GM12872 (cell line): ENCODE results near the gene ESRRB.

Experiments used
- TF ChIP-seq, protein P1 (sequence below): IDR thresholded peaks from 3 replicates; pipeline ENCODE4 v1.5.1; 2011; ENCODE audit warnings: low read depth, mild to moderate bottlenecking, low read length, moderate library complexity; ENCODE audit not compliant: insufficient read depth

The ESRRB gene

DNA sequence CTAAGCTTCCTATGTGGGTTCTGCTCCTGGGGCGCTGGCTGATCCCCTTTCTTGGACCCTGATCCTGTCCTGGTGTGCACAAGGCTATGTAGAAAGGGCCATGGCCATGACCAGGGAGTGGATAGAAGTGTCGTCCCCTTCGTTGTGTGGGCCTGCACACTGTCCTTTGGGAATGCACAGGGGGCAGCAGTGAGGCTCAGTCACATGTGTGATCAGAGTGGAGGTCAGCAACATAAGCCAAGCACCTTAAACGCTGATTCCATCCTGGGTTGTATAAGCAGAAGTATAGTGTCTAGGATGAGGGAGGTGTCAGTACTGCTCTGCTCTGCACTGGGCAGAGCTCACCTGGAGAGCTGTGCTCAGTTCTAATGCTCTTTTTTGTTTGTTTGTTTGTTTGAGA, 48.4 kb downstream of the ESRRB start:
- TF ChIP-seq, protein P1, sequence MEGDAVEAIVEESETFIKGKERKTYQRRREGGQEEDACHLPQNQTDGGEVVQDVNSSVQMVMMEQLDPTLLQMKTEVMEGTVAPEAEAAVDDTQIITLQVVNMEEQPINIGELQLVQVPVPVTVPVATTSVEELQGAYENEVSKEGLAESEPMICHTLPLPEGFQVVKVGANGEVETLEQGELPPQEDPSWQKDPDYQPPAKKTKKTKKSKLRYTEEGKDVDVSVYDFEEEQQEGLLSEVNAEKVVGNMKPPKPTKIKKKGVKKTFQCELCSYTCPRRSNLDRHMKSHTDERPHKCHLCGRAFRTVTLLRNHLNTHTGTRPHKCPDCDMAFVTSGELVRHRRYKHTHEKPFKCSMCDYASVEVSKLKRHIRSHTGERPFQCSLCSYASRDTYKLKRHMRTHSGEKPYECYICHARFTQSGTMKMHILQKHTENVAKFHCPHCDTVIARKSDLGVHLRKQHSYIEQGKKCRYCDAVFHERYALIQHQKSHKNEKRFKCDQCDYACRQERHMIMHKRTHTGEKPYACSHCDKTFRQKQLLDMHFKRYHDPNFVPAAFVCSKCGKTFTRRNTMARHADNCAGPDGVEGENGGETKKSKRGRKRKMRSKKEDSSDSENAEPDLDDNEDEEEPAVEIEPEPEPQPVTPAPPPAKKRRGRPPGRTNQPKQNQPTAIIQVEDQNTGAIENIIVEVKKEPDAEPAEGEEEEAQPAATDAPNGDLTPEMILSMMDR = no peak

DNA sequence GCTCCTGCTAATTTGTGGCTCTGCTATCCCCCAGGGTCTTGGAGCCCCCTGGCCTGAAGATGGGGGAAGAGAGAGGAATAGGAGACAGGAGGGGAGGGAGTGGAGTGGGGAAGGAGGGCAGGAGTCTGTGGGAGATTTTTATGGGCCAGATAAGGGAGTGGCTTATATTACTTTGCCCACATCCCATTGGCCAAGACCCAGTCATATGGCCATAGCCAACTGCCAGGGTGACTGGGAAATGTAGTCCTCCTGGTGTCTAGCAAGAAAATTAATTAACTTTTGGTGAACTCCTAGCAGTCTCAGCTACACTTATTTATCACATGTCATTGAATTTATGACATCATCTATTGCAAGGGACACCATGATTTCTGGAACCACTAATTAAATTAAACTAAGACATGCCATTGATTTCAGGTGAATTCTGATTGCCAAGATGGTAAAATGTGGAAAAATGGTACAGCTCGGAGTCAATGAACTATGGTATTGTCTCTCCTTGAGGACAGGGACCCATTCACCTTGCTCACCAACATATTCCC, 50.3 kb downstream of the ESRRB start:
- TF ChIP-seq, protein P1 = no peak

DNA sequence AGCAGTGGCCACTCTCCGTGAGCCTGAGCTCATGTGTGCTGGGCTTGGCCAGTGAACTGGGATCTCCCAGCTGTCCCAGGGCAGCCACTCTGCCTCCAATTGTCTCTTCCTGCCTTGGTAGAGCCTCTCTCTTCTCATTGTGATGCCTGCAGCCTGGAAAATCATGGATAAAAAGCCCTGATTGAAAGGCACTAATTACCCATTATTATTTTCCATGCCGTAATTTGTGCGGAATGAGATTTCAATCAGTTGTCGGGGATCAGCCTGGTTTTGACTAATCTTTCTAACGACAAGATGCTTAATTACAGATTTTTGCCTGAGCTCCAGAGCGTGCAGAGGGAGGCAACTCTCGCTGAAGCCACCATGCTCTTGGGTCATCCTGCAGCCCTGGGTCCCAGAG, 52.7 kb downstream of the ESRRB start:
- TF ChIP-seq, protein P1 = no peak

DNA sequence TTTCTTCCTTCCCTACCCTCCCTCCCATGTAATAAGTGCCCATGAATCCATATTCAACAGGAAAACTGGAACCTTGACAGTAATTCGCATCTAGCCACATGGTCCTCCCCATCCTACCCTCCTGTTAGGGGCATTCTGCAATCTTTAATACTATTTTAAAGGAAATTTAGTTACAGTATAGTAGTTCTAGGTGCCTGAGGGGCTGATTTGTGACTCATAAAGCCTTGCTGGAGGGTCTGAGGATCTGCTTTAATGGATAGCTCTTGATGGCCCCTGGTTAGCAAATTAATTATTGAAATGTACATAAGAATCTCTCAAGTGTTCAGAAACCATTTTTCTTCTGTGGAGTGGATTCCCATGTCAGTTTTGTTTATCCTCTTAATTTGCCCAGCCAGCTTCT, 54.1 kb downstream of the ESRRB start:
- TF ChIP-seq, protein P1 = no peak

DNA sequence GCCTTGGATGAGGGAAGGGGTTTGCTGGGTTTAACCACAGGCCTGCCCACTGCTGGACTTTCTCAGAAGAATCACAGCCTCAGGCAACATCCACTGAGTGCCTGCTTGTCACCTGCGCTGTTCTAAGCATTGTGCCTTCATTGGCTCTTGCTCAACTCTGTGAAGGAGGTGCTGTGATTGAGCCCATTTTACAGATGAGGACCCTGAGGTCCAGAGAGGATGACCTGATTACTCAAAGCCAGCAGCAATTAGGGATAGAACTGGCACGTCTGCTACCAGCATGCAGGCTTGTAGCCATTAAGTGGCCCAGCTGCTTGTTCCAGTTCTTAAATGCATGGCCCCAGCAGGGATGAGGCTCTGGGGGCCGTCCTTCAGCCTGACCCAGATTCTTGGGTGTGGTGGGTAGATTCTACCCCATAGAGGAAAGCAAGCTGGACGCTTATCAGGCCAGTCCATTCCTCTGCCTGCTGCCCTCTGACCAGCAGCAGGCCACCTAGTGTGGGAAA, 54.6 kb downstream of the ESRRB start:
- TF ChIP-seq, protein P1 = no peak

DNA sequence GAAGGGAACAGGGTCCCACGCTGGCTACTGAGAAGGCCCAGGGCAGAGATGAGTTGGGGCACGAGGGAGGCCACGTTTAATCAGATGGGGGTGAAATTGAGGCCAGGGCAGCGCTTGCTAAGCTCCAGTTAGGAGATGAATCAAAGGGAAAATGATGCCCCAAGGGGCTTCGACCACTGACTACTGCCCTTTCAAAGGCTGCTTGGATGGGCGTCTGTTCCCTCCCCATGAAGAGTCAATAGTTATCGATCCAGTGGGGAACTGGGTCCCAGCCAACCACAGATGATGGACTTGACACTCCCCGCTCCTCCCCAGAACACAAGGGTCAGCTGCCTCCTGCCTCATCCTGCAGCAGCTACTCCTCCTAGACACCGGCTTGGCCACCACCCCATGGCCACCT, 55.6 kb downstream of the ESRRB start:
- TF ChIP-seq, protein P1 = no peak

DNA sequence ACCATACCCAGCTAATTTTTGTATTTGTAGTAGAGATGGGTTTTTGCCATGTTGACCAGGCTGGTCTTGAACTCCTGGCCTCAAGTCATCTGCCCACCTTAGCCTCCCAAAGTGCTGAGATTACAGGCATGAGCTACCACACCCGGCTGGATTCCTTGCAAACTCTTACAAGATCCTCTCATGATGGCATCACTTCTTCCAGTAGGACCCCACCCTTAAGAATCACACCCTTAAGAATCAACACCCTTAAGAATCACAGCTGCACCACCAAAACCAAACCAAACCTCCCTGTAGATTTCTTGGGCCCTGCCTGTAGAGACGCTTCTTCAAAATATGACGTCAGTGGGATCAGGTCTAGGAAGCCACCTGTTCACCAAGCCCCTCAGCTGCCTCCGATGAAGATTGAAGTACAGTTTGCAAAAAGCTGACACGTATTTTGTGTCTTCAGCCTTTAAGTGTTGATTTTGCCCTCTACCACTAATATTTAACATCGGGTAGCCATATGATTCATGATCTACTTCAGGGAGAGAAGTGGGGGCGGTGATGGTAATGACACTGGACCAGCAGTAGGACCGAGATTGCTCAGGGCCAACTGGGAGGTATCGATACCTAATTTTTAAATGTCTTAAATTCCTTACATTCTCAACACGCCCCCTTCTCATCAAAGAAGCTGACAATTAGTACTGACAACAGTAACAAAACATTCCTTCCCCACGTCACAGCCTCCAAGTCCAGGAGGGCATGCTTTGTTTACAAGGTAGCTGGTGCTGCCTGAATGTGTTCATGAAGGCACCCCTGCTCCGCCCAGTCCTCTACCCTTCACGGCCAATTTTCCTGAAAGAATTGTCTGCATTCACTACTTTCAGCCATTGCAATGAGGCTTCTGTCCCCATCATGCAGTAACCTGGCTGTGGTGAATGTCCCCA, 57.2 kb downstream of the ESRRB start:
- TF ChIP-seq, protein P1 = no peak
